ENCODE results near the gene SEMA5B.

Gene SEMA5B

DNA sequence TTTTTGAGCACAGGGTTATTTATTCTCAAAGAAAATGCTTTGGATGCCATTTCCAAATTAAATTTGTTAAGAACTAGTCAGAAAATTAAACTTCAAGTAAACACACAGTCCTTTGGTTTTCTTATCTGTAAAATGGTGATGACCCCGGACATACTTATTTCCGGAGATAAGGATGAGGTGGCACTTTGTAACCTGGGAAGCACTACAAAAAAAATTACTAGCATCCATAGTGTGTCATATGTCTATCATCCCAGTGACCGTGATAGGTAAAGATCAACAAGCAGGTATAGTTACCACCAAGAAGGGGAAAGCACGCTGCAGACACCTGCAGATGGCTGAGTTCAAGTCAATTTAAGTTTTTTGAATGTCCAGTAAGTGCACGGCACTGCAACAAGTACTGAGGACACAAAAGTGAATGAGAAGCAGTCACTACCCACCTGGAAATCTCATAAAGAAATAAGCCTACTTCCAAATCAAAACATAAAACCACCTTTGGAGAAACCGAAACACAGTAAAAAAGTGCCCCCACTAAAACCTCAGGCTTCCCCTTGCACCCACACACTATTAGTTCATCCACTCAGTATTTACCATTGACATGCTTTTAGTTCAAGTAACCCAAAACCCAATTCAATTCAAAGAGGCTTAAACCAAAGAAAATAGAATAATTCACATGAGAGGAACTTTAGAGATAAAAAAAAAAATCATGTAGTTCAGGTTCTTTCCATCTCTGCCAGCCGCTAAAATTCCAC is 24.6 kb downstream of the SEMA5B start:
- DNase-seq (ENCODE audit: low read depth), result no peak
- no peak overlapping the region for H3K4me3 ChIP-seq (ENCODE audit: low read depth, low read length)

GRCh38 chr3:123002100-123002748 is 25.3 kb downstream of the SEMA5B start:
- no peak overlapping the region for H3K4me3 ChIP-seq (ENCODE audit: low read depth, low read length)
- DNase-seq (ENCODE audit: low read depth), result no peak

GRCh38 chr3:122998856-122999255 is 28.7 kb downstream of the SEMA5B start:
- H3K4me3 ChIP-seq (ENCODE audit: low read depth, low read length), result no peak overlapping the region
- DNase-seq (ENCODE audit: low read depth), result no peak

DNA sequence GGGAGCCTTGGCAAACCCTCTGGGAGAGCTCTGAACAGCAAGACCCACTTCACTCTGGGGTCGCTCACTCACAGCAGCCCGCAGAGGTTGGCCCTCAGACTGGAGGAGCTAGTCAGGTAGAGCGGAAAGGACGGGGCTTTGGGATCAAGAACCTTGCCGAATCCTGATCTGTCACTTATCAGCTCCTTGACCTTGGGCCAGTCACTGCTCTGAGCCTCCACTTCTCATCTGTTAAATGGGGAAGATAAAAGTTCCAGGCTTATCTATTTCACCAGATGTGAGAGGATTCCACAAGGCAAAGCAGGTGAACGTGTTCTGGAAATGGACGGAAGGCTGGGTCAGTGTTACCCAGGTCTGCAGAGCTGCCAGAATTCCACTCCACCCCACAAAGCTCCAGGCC is 29.4 kb downstream of the SEMA5B start:
- H3K4me3 ChIP-seq (ENCODE audit: low read depth, low read length), result no peak overlapping the region
- no peak for DNase-seq (ENCODE audit: low read depth)

GRCh38 chr3:122996038-122996580 is 31.5 kb downstream of the SEMA5B start:
- no peak for DNase-seq (ENCODE audit: low read depth)
- H3K4me3 ChIP-seq (ENCODE audit: low read depth, low read length), result no peak overlapping the region

DNA sequence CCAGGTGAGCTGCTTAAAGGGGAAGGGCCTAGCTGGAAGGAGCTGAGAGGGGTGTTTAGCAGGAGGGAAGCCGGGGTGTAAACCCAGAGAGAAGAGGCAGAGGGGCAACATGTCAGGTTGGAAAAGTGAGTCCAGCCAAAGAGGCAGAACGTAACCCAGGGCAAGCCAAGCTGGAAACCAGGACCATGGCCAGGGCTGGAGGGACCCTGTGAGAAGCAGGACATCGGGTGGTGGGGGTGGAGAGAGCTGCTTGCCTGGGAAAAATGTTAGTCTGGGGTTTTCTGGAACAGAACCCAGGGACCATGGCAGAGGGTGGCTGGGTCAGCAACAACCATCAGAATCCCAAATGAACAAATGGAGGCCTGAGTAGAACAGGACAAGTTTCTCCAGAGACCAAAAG is 32.6 kb downstream of the SEMA5B start:
- no peak overlapping the region for H3K4me3 ChIP-seq (ENCODE audit: low read depth, low read length)
- no peak for DNase-seq (ENCODE audit: low read depth)

GRCh38 chr3:122993124-122993978 is 34.2 kb downstream of the SEMA5B start:
- DNase-seq (ENCODE audit: low read depth), result no peak
- no peak overlapping the region for H3K4me3 ChIP-seq (ENCODE audit: low read depth, low read length)

DNA sequence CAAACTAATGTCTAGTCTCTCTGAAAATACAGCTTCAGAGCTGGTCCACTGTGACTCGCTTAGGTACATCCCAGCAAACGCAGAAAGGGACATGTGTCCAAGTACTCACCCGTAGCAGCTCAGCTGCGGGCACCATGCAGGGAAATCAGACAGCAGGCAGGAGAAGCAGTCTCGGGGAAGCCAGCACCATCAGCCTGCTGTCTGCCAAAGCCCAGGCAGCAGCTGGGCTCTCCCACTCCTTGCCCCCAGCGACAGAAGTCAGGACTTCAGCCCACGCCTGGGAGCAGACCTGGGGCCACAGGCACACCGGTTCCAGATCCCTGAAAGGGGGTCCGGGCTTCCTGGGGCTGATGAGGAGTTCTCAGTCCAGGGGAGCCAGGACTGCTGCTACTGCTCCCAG is 34.9 kb downstream of the SEMA5B start:
- no peak for DNase-seq (ENCODE audit: low read depth)
- no peak overlapping the region for H3K4me3 ChIP-seq (ENCODE audit: low read depth, low read length)

DNA sequence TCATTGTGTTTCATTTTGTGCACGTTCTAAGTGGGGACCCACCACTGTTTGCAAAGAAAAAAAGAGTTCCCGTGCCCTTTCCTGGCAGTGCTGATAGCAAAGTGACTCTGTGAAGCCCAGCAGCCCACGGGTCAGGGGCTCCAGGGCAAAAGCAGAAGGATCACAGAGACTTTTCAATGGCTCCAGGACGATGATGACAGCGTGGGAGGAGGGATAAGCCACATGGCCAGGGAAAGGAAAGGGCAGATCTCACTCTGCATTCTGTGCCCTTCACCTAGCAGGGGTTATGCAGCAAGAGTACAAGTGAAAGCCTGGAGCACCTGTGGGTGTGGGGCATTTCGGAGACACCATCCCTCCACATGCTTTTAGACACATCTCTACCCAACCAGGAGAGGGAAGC is 35.4 kb downstream of the SEMA5B start:
- DNase-seq (ENCODE audit: low read depth), result no peak
- H3K4me3 ChIP-seq (ENCODE audit: low read depth, low read length), result no peak overlapping the region

DNA sequence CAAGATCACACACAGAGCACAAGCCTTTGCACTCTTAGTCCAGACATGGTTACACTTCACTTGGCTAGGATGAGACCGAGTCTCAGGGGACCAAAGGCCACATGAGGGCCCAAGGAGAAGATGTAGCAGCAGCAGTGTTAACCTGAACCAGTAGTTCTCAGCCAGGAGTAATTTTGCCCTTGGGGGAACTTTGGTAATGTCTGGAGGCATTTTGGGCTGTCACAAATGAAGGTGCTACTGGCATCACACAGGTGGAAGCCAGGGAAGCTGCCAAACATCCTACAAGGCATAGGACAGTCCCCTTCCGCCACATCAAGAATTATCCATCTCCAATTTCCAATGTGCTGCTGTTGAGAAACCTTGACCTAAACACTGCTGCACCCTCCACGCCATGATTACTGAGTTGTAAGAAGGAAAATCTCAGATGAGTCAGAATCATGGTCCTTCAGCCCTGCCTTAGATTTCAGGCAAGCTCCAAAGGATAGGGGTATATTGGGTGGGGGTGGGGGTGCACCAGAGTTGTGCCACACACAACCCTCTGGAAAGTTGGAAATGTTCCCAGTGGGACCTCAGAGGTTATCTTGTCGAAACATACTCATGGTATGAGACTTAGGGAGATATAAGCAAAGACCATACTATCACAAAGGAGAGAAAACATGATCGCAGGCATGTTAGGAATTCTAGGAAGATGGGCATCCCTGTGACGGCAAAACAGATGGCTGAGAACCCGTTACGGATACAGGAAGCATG is 36.2 kb downstream of the SEMA5B start:
- no peak for DNase-seq (ENCODE audit: low read depth)

GRCh38 chr3:122989856-122990575 is 37.5 kb downstream of the SEMA5B start:
- no peak overlapping the region for H3K4me3 ChIP-seq (ENCODE audit: low read depth, low read length)
- DNase-seq (ENCODE audit: low read depth), result no peak

More for the DNA sequence above, 36.2 kb downstream of the SEMA5B start:
- H3K4me3 ChIP-seq (ENCODE audit: low read depth, low read length), result no peak overlapping the region

DNA sequence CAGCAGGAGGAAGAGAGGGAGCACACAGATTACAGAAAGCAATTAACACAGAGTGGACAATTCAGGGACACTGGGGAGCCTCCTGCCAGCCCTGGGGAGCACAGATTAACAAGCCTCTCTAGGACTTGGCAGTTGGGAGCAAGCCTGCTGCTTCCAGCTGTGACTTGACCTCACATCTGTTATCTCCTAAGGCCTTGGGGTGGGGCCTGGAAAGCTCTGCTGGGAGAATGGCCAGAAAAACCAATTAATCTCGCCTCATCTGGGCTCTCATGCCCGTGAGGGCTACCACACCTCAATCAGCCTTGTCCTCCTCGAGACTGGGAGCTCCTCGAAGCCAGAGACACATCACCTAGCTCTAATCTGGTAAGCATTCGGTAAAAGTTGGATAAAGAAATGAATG is 39.1 kb downstream of the SEMA5B start:
- H3K4me3 ChIP-seq (ENCODE audit: low read depth, low read length), result no peak overlapping the region
- no peak for DNase-seq (ENCODE audit: low read depth)

GRCh38 chr3:122987736-122988319 is 39.7 kb downstream of the SEMA5B start:
- H3K4me3 ChIP-seq (ENCODE audit: low read depth, low read length), result no peak overlapping the region
- DNase-seq (ENCODE audit: low read depth), result no peak

GRCh38 chr3:122987231-122987630 is 40.3 kb downstream of the SEMA5B start:
- H3K4me3 ChIP-seq (ENCODE audit: low read depth, low read length), result no peak overlapping the region
- no peak for DNase-seq (ENCODE audit: low read depth)

DNA sequence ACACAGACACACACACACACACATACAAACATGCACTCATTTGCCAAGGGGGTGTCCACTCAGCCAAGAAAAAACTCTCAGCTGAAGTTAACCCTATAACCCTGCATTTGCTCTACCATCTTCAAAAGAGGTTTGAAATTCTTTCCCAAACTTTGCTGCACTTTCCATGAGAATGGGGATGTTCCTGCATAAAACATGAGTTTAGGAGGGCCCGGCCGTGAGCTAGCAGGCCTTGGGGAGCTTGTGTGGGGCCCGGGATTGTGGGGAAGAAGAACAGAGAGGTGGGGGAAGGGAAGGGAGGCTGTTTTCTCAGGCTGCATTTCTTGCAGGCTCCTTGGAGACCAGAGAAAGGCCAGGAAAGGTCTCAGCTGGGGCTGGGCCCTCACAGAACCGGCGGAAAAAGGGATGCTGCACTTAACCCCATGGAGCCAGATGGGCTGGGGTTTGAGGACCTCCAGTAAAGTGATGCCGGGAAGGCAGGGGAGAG is 40.8 kb downstream of the SEMA5B start:
- no peak for DNase-seq (ENCODE audit: low read depth)
- H3K4me3 ChIP-seq (ENCODE audit: low read depth, low read length), result no peak overlapping the region

DNA sequence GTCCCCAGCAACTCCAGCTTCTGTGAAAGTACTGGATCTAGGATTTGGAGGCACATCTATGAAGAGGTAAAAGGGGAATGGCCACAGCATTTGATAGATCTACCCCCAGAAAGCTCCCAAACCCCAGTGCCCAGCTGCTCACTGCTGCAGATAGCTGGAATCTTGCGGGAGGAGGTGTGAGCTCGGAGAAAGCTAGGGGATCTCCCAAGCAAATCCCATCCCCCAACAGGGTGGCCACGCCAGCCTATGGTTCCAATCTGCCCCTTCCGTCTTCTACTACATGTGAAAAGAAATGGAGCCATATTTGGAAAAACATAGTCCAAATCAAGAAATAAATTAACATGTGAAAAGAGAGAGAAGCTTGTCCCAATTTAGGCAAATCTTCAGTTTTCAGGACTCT is 42.0 kb downstream of the SEMA5B start:
- no peak overlapping the region for H3K4me3 ChIP-seq (ENCODE audit: low read depth, low read length)
- no peak for DNase-seq (ENCODE audit: low read depth)

- DNase-seq (ENCODE audit: low read depth), result no peak
- no peak overlapping the region for H3K4me3 ChIP-seq (ENCODE audit: low read depth, low read length)
These were observed 42.9 kb downstream of the SEMA5B start for GRCh38 chr3:122984650-122985049.

DNA sequence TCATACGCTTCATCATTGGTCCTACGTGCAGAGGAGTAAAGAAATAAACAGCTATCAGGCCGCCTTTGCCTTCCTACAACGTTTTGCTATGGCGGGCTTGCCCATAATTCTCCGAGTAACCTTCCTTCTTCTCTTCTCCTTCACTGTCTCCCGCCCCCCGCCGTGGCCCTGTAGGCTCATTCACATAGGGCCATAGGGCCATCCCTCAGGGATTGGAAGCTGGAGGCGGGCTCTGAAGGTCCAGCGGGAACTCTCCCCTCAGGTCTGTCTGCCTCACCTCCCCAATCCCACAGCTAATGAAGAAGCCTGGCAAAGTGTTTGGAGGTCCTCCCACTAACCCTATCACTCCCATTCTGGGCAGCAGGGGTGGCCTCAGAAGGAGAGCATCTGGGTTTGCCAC is 43.6 kb downstream of the SEMA5B start:
- DNase-seq (ENCODE audit: low read depth), result no peak
- H3K4me3 ChIP-seq (ENCODE audit: low read depth, low read length), result no peak overlapping the region
